Adrenal gland (tissue), 5 donors: Measurements from ENCODE around the gene CSTPP1.

ENCODE experiments used
- CTCF ChIP-seq, 6 experiments: fragments of 450-650 bp in 4 of 6; fragments of 200-600 bp in 2 of 6; sonication (generic) in 1 of 6; IDR thresholded peaks; 1 replicate in 5 of 6; 2 replicates in 1 of 6; pipeline versions ENCODE4 v1.5.1 to v1.8.0; 2016 to 2021; ENCODE audit warnings: antibody characterized with exemption in 6 of 6, mild to moderate bottlenecking in 2 of 6, moderate library complexity in 1 of 6
- POLR2A ChIP-seq, 2 donors: fragments of 450-650 bp; IDR thresholded peaks; one replicate each; pipeline ENCODE4 v1.6.1; 2017; ENCODE audit warnings: antibody characterized with exemption in 2 of 2, mild to moderate bottlenecking in 2 of 2, moderate library complexity in 1 of 2
- donor health status: DM: no; HTN: no; CAD: no.

GRCh38 chr11:47071341-47071740, 134.8 kb downstream of the CSTPP1 start:
- TF ChIP-seq CTCF (IDR thresholded peaks at IDR 0.05) (no peak), POLR2A (IDR thresholded peaks at IDR 0.05) (no peak)
